ENCODE data around the gene VASN. TPM values are rescaled to one million over a fixed set of nuclear protein-coding genes. Genes with fewer than 3 reads are reported as not detected.

The VASN gene
- total RNA-seq = 10 to 100 TPM in 3 of 4 donors, 1 to 10 TPM in 1; 9.2 to 20.2 (median 14.2) TPM

- Histone ChIP-seq H3K9me3 (no peaks in the 10 kb centered on the region), H3K36me3 (no peaks in the 10 kb centered on the region)
- intact Hi-C loops (cut with DNase I) = no loop called here
These were observed at the start of gene VASN for GRCh38 chr16:4371357-4372000. Gene VASN, plus strand, starts transcription at chr16:4371848. Its CDS starts 9,030 bp downstream, at chr16:4380878.

DNA sequence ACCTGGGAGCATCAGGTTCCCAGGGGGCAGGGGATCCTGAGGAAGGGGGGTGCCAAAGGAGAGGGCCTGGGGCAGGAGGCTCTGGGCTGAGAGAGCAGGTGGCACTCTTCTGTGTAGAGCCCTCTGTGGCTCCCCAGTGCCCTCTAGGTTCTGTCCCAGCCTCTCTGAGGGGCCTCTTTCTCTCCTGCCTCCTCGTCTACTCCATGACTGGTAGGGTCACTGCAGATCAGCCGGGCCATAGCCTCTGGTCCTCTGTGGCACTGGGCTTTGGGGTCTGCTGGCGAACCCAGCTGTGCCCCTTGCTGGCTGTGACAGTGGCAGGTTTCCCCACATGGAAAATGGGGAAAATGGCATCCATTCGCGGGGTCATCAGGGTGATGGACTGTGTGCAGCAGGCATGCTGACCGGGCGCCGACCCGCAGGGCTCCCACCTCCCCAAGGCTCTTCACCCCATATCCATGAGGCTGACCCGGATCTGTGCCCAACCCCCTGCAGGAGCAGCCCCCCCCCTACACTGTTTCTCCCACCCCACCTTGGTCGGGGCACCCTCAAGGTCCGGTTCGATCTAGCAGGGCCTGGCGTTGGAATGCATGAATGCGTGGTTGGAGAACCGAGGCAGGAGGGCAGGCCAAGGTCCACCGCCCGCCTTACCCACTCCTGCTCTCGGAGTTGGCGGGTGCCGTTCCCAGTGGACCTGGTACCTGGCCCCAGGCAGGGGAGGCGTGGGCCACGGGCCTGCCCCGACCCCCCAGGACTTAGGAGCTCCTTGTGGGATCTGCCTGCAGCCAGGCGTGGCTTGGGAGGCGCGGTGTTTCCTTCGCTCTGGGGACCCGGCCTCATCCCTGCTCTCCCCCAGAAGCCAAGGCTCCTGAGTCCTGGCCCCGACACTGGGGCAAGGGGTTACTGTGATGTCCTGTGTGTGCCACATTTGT is 49.3 kb upstream of the VASN start:
- no peak for TF ChIP-seq POLR2A (IDR thresholded peaks at IDR 0.05)
- TF ChIP-seq, protein P1, sequence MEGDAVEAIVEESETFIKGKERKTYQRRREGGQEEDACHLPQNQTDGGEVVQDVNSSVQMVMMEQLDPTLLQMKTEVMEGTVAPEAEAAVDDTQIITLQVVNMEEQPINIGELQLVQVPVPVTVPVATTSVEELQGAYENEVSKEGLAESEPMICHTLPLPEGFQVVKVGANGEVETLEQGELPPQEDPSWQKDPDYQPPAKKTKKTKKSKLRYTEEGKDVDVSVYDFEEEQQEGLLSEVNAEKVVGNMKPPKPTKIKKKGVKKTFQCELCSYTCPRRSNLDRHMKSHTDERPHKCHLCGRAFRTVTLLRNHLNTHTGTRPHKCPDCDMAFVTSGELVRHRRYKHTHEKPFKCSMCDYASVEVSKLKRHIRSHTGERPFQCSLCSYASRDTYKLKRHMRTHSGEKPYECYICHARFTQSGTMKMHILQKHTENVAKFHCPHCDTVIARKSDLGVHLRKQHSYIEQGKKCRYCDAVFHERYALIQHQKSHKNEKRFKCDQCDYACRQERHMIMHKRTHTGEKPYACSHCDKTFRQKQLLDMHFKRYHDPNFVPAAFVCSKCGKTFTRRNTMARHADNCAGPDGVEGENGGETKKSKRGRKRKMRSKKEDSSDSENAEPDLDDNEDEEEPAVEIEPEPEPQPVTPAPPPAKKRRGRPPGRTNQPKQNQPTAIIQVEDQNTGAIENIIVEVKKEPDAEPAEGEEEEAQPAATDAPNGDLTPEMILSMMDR (IDR thresholded peaks at IDR 0.05) = no peak
- Histone ChIP-seq H3K4me3 (no peak overlapping the region), H3K9me3 (no peaks in the 10 kb centered on the region), H3K36me3 (no peaks in the 10 kb centered on the region), H3K27me3 (peaks cover 0 to 23% (median 0%) of the 10 kb centered on the region in 4 donors), H3K4me1 (peaks cover 56 to 95% (median 65%) of the 10 kb centered on the region in 3 donors), H3K27ac (peak overlapping the region in 2 of 4 donors; percentile 82 to 89)
- intact Hi-C loops (cut with DNase I) = no loop called here
- DNase-seq = no peak
- 79 to 93% methylated on average over 6 to 11 of the region's 30 CpGs for WGBS, 2 donors

More at GRCh38 chr16:4371357-4372000, at the start of gene VASN:
- Histone ChIP-seq H3K4me1 (peaks cover 62 to 98% (median 77%) of the 10 kb centered on the region in 3 donors), H3K27me3 (no peaks in the 10 kb centered on the region), H3K27ac (peak within 1 kb of the TSS; percentile 84 to 90 (median 86)), H3K4me3 (peak within 1 kb of the TSS; percentile 58 to 89 (median 67))
- TF ChIP-seq POLR2A (IDR thresholded peaks at IDR 0.05) = peak in 2 of 4 donors; percentile 92 to 96
- TF ChIP-seq, protein P1 (IDR thresholded peaks at IDR 0.05) = no peak
- whole genome bisulfite sequencing, 2 donors = 44% methylated on average over 3 of the region's 50 CpGs; no CpG with 5 or more reads in 1 of the 2 donors
- no peak for DNase-seq

- H3K27ac ChIP-seq = peak overlapping the region; percentile 65 to 89 (median 78)
- no peak for DNase-seq
- H3K36me3 ChIP-seq = no peaks in the 10 kb centered on the region
- peaks cover 0 to 30% (median 0%) of the 10 kb centered on the region in 4 donors for H3K27me3 ChIP-seq
- 40 to 60% methylated on average over 1 of the region's 21 CpGs for WGBS, 2 donors
- no peaks in the 10 kb centered on the region for H3K9me3 ChIP-seq
- TF ChIP-seq, protein P1 (IDR thresholded peaks at IDR 0.05) = no peak
- H3K4me1 ChIP-seq = peaks cover 60 to 95% (median 63%) of the 10 kb centered on the region in 3 donors
- intact Hi-C loops (cut with DNase I) = no loop called here
- no peak overlapping the region for H3K4me3 ChIP-seq
These were observed 48.4 kb upstream of the VASN start for GRCh38 chr16:4323071-4323844.

- intact Hi-C loops (cut with DNase I) = no loop called here
- TF ChIP-seq POLR2A (IDR thresholded peaks at IDR 0.05) = no peak
- TF ChIP-seq, protein P1 (IDR thresholded peaks at IDR 0.05) = no peak
- Histone ChIP-seq H3K4me1 (peaks cover 60 to 95% (median 65%) of the 10 kb centered on the region in 3 donors), H3K27me3 (peaks cover 0 to 32% (median 0%) of the 10 kb centered on the region in 4 donors), H3K27ac (peak overlapping the region; percentile 65 to 89 (median 78)), H3K4me3 (peak overlapping the region in 1 of 4 donors; percentile 32), H3K36me3 (no peaks in the 10 kb centered on the region), H3K9me3 (no peaks in the 10 kb centered on the region)
- DNase-seq = no peak
- WGBS, 2 donors = 35% methylated on average over 4 of the region's 12 CpGs; no CpG with 5 or more reads in 1 of the 2 donors
These were observed 47.7 kb upstream of the VASN start for GRCh38 chr16:4323845-4324488.
